PFSK-1 (cell line): Measurements from ENCODE around the gene TMPRSS4.

Experiments used
- FOXP2 ChIP-seq: optimal IDR thresholded peaks from 2 replicates; pipeline ENCODE3; 2011; ENCODE audit warnings: borderline replicate concordance, control low read depth, inconsistent platforms; ENCODE audit not compliant: insufficient read depth; ENCODE audit errors: extremely low read length, extremely low read depth
- POLR2AphosphoS5 ChIP-seq: IDR thresholded peaks from 2 replicates; pipeline ENCODE4 v1.6.1; 2012; ENCODE audit warnings: low read depth, mild to moderate bottlenecking, control low read depth, low read length, moderate library complexity
- TAF1 ChIP-seq: IDR thresholded peaks from 2 replicates; pipeline ENCODE4 v1.6.1; 2012; ENCODE audit warnings: low read length, control low read depth, borderline replicate concordance; ENCODE audit not compliant: insufficient read depth

GRCh38 chr11:118128721-118129470, 52.0 kb downstream of the TMPRSS4 start:
- TF ChIP-seq POLR2AphosphoS5 (no peak), FOXP2 (no peak), TAF1 (no peak)
